ENCODE measurements around the gene TUBAL3. TPM values are rescaled to one million over a fixed set of nuclear protein-coding genes. Genes with fewer than 3 reads are reported as not detected.

The TUBAL3 gene
- polyA plus RNA-seq, 1 of the 3 experiments (the other 2 are of a cell fraction): not detected

- Histone ChIP-seq H3K9me2 (peaks cover 2% of the 10 kb centered on the region; the same call in 1 of the 2 replicates), H4K20me1 (ENCODE audit: insufficient read depth) (no peaks in the 10 kb centered on the region), H3K79me2 (ENCODE audit: insufficient read depth) (no peaks in the 10 kb centered on the region), H3F3A (replicated peaks; ENCODE audit: insufficient read depth) (no peaks in the 10 kb centered on the region), H3K9me3 (peaks cover 13% of the 10 kb centered on the region), H3K27ac (ENCODE audit: low read depth in 2 of 2, low read length in 1 of 2) (no peak overlapping the region), H3K4me3 (ENCODE audit: low read depth in 2 of 2, low read length in 1 of 2) (no peak overlapping the region), H3K4me2 (no peak overlapping the region), H3K4me1 (ENCODE audit: control insufficient read depth in 1 of 2, insufficient read depth in 2 of 2, low read depth in 1 of 2, low read length in 1 of 2) (no peaks in the 10 kb centered on the region; a peak in 1 of 4 replicates), H3K36me3 (replicated peaks in 1 of 2; ENCODE audit: control insufficient read depth in 1 of 2, insufficient read depth in 2 of 2, low read length in 1 of 2) (no peaks in the 10 kb centered on the region), H2AFZ (ENCODE audit: low read depth) (no peak overlapping the region), H3K9ac (no peak overlapping the region), H3K27me3 (ENCODE audit: insufficient read depth) (no peaks in the 10 kb centered on the region; the same call in 1 of the 2 replicates)
- POLR2A ChIA-PET: no interaction called here
- 22% methylated on average over 5 of the region's 5 CpGs for WGBS (ENCODE audit: low lambda C conversion rate)
- CTCF ChIA-PET: interaction anchor here (1.0 to 1.4 kb wide), 4 partner anchors 47 to 572 kb away, joined by 3 read pairs; no protein-coding TSS in a partner anchor
- no peak for TF ChIP-seq RAD21 (IDR thresholded peaks at IDR 0.05; ENCODE audit: low read length)
- no peak for TF ChIP-seq EP300 (IDR thresholded peaks at IDR 0.05; ENCODE audit: borderline replicate concordance in 1 of 2, low read depth in 1 of 2, low read length in 1 of 2)
- TF ChIP-seq USF2 (IDR thresholded peaks at IDR 0.05; ENCODE audit: borderline replicate concordance, low read depth, low read length): no peak
- no peak for TF ChIP-seq ELF1 (IDR thresholded peaks at IDR 0.05)
- no peak for TF ChIP-seq RCOR1 (IDR thresholded peaks at IDR 0.05; ENCODE audit: low read length)
- TF ChIP-seq SMC3 (IDR thresholded peaks at IDR 0.05; ENCODE audit: low read depth, low read length): no peak
- no peak for TF ChIP-seq MEF2A (IDR thresholded peaks at IDR 0.05; ENCODE audit: borderline replicate concordance, low read depth)
- no peak for TF ChIP-seq FOSL2 (IDR thresholded peaks at IDR 0.05; ENCODE audit: borderline replicate concordance, low read depth)
- TF ChIP-seq TCF12 (IDR thresholded peaks at IDR 0.05): no peak
- TF ChIP-seq, protein P1, sequence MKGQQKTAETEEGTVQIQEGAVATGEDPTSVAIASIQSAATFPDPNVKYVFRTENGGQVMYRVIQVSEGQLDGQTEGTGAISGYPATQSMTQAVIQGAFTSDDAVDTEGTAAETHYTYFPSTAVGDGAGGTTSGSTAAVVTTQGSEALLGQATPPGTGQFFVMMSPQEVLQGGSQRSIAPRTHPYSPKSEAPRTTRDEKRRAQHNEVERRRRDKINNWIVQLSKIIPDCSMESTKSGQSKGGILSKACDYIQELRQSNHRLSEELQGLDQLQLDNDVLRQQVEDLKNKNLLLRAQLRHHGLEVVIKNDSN (IDR thresholded peaks at IDR 0.05; ENCODE audit: borderline replicate concordance, low read depth): no peak
- no peak for DNase-seq
Observed at GRCh38 chr10:5387169-5387568, 17.5 kb downstream of the TUBAL3 start.

GRCh38 chr10:5385224-5385623 lies 19.4 kb downstream of the TUBAL3 start:
- Histone ChIP-seq H3F3A (replicated peaks; ENCODE audit: insufficient read depth) (no peaks in the 10 kb centered on the region), H3K79me2 (ENCODE audit: insufficient read depth) (no peaks in the 10 kb centered on the region), H2AFZ (ENCODE audit: low read depth) (no peak overlapping the region), H3K27ac (ENCODE audit: low read depth in 2 of 2, low read length in 1 of 2) (no peak overlapping the region), H3K4me3 (ENCODE audit: low read depth in 2 of 2, low read length in 1 of 2) (no peak overlapping the region), H3K9ac (no peak overlapping the region), H4K20me1 (ENCODE audit: insufficient read depth) (no peaks in the 10 kb centered on the region), H3K36me3 (replicated peaks in 1 of 2; ENCODE audit: control insufficient read depth in 1 of 2, insufficient read depth in 2 of 2, low read length in 1 of 2) (no peaks in the 10 kb centered on the region), H3K9me2 (peaks cover 2% of the 10 kb centered on the region; the same call in 1 of the 2 replicates), H3K4me2 (no peak overlapping the region), H3K27me3 (ENCODE audit: insufficient read depth) (no peaks in the 10 kb centered on the region; the same call in 1 of the 2 replicates), H3K9me3 (peaks cover 9% of the 10 kb centered on the region), H3K4me1 (ENCODE audit: control insufficient read depth in 1 of 2, insufficient read depth in 2 of 2, low read depth in 1 of 2, low read length in 1 of 2) (no peaks in the 10 kb centered on the region; a peak in 1 of 4 replicates)
- 65% methylated on average over 2 of the region's 2 CpGs for WGBS (ENCODE audit: low lambda C conversion rate)
- TF ChIP-seq RAD21 (IDR thresholded peaks at IDR 0.05; ENCODE audit: low read length) (no peak), FOSL2 (IDR thresholded peaks at IDR 0.05; ENCODE audit: borderline replicate concordance, low read depth) (no peak), CHD2 (IDR thresholded peaks at IDR 0.05; ENCODE audit: low read length, partially characterized antibody) (no peak), FOXJ3 (CRISPR knock-in tag; IDR thresholded peaks at IDR 0.05) (no peak), MEF2A (IDR thresholded peaks at IDR 0.05; ENCODE audit: borderline replicate concordance, low read depth) (no peak)
- ChIA-PET POLR2A (no interaction called here), CTCF (interaction anchor here (2.1 kb wide), 1 partner anchor 238 kb away, joined by 5 read pairs; no protein-coding TSS in a partner anchor)
- no peak for DNase-seq

Data from SK-N-SH (cell line).